ENCODE results near the gene IFNA8.

DNA sequence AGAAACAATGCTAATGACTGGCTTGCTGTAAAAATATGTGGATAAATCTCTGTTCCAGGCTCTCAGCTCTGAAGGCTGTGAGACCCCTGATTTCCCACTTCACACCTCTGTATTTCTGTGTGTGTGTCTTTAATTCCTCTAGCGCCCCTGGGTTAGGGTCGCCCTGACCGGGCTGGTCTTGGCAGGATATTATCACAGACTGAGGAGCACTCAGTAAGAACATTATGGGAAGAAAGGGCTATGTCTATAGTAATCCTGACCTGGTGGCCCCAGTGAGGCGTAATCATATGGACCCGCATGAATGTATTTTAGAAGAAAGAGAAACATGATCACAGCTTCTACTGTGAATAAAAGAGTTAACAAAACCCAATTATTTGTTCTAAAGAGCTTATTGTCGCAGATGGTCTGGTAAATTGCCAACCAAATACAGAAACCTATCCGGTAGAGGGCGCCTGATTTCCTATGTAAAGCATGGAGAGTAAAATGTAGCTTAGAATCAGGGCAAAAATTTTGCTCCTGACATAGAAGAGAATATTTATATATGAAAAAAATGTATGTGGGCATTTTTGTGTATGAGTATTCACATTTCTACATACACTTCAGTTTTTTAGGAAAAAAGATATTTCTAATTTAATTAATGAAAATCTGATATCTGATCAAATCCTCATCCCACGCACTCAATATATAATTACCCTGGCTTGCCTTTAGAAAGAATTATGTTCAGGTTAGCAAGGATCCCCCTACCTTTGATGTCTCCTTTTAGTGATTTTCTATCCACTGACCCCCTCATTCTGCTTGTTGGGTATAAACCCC, 25.5 kb downstream of the IFNA8 start:
- TF ChIP-seq, protein P1, sequence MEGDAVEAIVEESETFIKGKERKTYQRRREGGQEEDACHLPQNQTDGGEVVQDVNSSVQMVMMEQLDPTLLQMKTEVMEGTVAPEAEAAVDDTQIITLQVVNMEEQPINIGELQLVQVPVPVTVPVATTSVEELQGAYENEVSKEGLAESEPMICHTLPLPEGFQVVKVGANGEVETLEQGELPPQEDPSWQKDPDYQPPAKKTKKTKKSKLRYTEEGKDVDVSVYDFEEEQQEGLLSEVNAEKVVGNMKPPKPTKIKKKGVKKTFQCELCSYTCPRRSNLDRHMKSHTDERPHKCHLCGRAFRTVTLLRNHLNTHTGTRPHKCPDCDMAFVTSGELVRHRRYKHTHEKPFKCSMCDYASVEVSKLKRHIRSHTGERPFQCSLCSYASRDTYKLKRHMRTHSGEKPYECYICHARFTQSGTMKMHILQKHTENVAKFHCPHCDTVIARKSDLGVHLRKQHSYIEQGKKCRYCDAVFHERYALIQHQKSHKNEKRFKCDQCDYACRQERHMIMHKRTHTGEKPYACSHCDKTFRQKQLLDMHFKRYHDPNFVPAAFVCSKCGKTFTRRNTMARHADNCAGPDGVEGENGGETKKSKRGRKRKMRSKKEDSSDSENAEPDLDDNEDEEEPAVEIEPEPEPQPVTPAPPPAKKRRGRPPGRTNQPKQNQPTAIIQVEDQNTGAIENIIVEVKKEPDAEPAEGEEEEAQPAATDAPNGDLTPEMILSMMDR (conservative IDR thresholded peaks at IDR 0.05; ENCODE audit: low read depth in 2 of 2) = peak; percentile 64 to 75
- TF ChIP-seq, protein P2, sequence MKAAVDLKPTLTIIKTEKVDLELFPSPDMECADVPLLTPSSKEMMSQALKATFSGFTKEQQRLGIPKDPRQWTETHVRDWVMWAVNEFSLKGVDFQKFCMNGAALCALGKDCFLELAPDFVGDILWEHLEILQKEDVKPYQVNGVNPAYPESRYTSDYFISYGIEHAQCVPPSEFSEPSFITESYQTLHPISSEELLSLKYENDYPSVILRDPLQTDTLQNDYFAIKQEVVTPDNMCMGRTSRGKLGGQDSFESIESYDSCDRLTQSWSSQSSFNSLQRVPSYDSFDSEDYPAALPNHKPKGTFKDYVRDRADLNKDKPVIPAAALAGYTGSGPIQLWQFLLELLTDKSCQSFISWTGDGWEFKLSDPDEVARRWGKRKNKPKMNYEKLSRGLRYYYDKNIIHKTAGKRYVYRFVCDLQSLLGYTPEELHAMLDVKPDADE (IDR thresholded peaks at IDR 0.05) = no peak
- TF ChIP-seq EZH2 (IDR thresholded peaks at IDR 0.05; ENCODE audit: low read depth, unreplicated experiment) = no peak
- TF ChIP-seq, protein P3, sequence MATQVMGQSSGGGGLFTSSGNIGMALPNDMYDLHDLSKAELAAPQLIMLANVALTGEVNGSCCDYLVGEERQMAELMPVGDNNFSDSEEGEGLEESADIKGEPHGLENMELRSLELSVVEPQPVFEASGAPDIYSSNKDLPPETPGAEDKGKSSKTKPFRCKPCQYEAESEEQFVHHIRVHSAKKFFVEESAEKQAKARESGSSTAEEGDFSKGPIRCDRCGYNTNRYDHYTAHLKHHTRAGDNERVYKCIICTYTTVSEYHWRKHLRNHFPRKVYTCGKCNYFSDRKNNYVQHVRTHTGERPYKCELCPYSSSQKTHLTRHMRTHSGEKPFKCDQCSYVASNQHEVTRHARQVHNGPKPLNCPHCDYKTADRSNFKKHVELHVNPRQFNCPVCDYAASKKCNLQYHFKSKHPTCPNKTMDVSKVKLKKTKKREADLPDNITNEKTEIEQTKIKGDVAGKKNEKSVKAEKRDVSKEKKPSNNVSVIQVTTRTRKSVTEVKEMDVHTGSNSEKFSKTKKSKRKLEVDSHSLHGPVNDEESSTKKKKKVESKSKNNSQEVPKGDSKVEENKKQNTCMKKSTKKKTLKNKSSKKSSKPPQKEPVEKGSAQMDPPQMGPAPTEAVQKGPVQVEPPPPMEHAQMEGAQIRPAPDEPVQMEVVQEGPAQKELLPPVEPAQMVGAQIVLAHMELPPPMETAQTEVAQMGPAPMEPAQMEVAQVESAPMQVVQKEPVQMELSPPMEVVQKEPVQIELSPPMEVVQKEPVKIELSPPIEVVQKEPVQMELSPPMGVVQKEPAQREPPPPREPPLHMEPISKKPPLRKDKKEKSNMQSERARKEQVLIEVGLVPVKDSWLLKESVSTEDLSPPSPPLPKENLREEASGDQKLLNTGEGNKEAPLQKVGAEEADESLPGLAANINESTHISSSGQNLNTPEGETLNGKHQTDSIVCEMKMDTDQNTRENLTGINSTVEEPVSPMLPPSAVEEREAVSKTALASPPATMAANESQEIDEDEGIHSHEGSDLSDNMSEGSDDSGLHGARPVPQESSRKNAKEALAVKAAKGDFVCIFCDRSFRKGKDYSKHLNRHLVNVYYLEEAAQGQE (IDR thresholded peaks at IDR 0.05; ENCODE audit: unreplicated experiment) = no peak
- no peak for TF ChIP-seq POLR2AphosphoS5 (IDR thresholded peaks at IDR 0.05; ENCODE audit: low read depth)
- no peak for TF ChIP-seq EZH2phosphoT487 (IDR thresholded peaks at IDR 0.05; ENCODE audit: unreplicated experiment)
- TF ChIP-seq, protein P4, sequence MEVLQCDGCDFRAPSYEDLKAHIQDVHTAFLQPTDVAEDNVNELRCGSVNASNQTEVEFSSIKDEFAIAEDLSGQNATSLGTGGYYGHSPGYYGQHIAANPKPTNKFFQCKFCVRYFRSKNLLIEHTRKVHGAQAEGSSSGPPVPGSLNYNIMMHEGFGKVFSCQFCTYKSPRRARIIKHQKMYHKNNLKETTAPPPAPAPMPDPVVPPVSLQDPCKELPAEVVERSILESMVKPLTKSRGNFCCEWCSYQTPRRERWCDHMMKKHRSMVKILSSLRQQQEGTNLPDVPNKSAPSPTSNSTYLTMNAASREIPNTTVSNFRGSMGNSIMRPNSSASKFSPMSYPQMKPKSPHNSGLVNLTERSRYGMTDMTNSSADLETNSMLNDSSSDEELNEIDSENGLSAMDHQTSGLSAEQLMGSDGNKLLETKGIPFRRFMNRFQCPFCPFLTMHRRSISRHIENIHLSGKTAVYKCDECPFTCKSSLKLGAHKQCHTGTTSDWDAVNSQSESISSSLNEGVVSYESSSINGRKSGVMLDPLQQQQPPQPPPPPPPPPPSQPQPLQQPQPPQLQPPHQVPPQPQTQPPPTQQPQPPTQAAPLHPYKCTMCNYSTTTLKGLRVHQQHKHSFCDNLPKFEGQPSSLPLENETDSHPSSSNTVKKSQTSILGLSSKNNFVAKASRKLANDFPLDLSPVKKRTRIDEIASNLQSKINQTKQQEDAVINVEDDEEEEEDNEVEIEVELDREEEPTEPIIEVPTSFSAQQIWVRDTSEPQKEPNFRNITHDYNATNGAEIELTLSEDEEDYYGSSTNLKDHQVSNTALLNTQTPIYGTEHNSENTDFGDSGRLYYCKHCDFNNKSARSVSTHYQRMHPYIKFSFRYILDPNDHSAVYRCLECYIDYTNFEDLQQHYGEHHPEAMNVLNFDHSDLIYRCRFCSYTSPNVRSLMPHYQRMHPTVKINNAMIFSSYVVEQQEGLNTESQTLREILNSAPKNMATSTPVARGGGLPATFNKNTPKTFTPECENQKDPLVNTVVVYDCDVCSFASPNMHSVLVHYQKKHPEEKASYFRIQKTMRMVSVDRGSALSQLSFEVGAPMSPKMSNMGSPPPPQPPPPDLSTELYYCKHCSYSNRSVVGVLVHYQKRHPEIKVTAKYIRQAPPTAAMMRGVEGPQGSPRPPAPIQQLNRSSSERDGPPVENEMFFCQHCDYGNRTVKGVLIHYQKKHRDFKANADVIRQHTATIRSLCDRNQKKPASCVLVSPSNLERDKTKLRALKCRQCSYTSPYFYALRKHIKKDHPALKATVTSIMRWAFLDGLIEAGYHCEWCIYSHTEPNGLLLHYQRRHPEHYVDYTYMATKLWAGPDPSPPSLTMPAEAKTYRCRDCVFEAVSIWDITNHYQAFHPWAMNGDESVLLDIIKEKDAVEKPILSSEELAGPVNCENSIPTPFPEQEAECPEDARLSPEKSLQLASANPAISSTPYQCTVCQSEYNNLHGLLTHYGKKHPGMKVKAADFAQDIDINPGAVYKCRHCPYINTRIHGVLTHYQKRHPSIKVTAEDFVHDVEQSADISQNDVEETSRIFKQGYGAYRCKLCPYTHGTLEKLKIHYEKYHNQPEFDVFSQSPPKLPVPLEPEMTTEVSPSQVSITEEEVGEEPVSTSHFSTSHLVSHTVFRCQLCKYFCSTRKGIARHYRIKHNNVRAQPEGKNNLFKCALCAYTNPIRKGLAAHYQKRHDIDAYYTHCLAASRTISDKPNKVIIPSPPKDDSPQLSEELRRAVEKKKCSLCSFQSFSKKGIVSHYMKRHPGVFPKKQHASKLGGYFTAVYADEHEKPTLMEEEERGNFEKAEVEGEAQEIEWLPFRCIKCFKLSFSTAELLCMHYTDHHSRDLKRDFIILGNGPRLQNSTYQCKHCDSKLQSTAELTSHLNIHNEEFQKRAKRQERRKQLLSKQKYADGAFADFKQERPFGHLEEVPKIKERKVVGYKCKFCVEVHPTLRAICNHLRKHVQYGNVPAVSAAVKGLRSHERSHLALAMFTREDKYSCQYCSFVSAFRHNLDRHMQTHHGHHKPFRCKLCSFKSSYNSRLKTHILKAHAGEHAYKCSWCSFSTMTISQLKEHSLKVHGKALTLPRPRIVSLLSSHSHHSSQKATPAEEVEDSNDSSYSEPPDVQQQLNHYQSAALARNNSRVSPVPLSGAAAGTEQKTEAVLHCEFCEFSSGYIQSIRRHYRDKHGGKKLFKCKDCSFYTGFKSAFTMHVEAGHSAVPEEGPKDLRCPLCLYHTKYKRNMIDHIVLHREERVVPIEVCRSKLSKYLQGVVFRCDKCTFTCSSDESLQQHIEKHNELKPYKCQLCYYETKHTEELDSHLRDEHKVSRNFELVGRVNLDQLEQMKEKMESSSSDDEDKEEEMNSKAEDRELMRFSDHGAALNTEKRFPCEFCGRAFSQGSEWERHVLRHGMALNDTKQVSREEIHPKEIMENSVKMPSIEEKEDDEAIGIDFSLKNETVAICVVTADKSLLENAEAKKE (CRISPR knock-in tag; IDR thresholded peaks at IDR 0.05) = no peak
- TF ChIP-seq ZNF331 (CRISPR knock-in tag; IDR thresholded peaks at IDR 0.05; ENCODE audit: low read depth) = no peak

Measured in GM23338 (cell line).